Activated T-cell treated with anti-CD3 and anti-CD28 coated beads, Interleukin-2, amount 50 U/mL, for 24 hours (primary cell): ENCODE measurements around the gene PTPN6.

Experiments used
- DNase-seq: peaks from one replicate; pipeline ENCODE4 v3.0.0-alpha.2; 2020
- H3K27ac Mint-ChIP-seq: 2 replicates; pipeline ENCODE4 v1.8.0; 2020; ENCODE audit warnings: mild to moderate bottlenecking, mixed read lengths
- H3K27me3 Mint-ChIP-seq: 2 replicates; pipeline ENCODE4 v1.8.0; 2020; ENCODE audit warnings: mixed read lengths
- H3K36me3 Mint-ChIP-seq: 2 replicates; pipeline ENCODE4 v1.8.0; 2020; ENCODE audit warnings: low read depth, mixed read lengths
- H3K4me1 Mint-ChIP-seq: 2 replicates; pipeline ENCODE4 v1.8.0; 2020; ENCODE audit warnings: low read depth, mixed read lengths
- H3K4me3 Mint-ChIP-seq: 2 replicates; pipeline ENCODE4 v1.8.0; 2020; ENCODE audit warnings: mild to moderate bottlenecking, moderate library complexity, mixed read lengths
- H3K9me3 Mint-ChIP-seq: 2 replicates; pipeline ENCODE4 v1.8.0; 2020; ENCODE audit warnings: mixed read lengths

Gene PTPN6

GRCh38 chr12:6943722-6944380 is 7.3 kb upstream of the PTPN6 start, which contains the start of the genes C12orf57 and RNU7-1:
C12orf57 (plus strand) TSS chr12:6944022; CDS start chr12:6944122, 100 bp downstream.
RNU7-1 (plus strand) TSS chr12:6943816.
- H3K36me3 Mint-ChIP-seq = peaks cover 66% of the 10 kb centered on the region
- peak; percentile 87 for DNase-seq
- H3K27ac Mint-ChIP-seq = peak within 1 kb of the TSS; percentile 98
- no peaks in the 10 kb centered on the region for H3K9me3 Mint-ChIP-seq
- no peaks in the 10 kb centered on the region for H3K27me3 Mint-ChIP-seq
- peak within 1 kb of the TSS; percentile 85 for H3K4me3 Mint-ChIP-seq
- H3K4me1 Mint-ChIP-seq = peaks cover 77% of the 10 kb centered on the region

- Mint-ChIP-seq H3K36me3 (peaks cover 59% of the 10 kb centered on the region), H3K4me1 (peaks cover 77% of the 10 kb centered on the region), H3K27ac (peak overlapping the region; percentile 98), H3K27me3 (no peaks in the 10 kb centered on the region), H3K4me3 (peak overlapping the region; percentile 85), H3K9me3 (no peaks in the 10 kb centered on the region)
- DNase-seq = peak; percentile 90
Observed at GRCh38 chr12:6944381-6945186, 6.6 kb upstream of the PTPN6 start.

GRCh38 chr12:6945613-6946012 is 5.5 kb upstream of the PTPN6 start:
- Mint-ChIP-seq H3K4me1 (peaks cover 84% of the 10 kb centered on the region), H3K4me3 (peak overlapping the region; percentile 85), H3K9me3 (no peaks in the 10 kb centered on the region), H3K36me3 (peaks cover 49% of the 10 kb centered on the region), H3K27ac (peak overlapping the region; percentile 98), H3K27me3 (no peaks in the 10 kb centered on the region)
- DNase-seq = no peak

GRCh38 chr12:6946033-6946919 is 4.9 kb upstream of the PTPN6 start:
- peaks cover 48% of the 10 kb centered on the region for H3K36me3 Mint-ChIP-seq
- peaks cover 90% of the 10 kb centered on the region for H3K4me1 Mint-ChIP-seq
- H3K4me3 Mint-ChIP-seq = peak overlapping the region; percentile 85
- H3K27me3 Mint-ChIP-seq = no peaks in the 10 kb centered on the region
- peak; percentile 74 for DNase-seq
- peak overlapping the region; percentile 98 for H3K27ac Mint-ChIP-seq
- no peaks in the 10 kb centered on the region for H3K9me3 Mint-ChIP-seq

- Mint-ChIP-seq H3K4me3 (peak overlapping the region; percentile 85), H3K9me3 (no peaks in the 10 kb centered on the region), H3K27ac (peak overlapping the region; percentile 98), H3K36me3 (peaks cover 52% of the 10 kb centered on the region), H3K4me1 (peaks cover 88% of the 10 kb centered on the region), H3K27me3 (no peaks in the 10 kb centered on the region)
- no peak for DNase-seq
Observed at GRCh38 chr12:6946920-6947374, 4.2 kb upstream of the PTPN6 start.

- H3K4me3 Mint-ChIP-seq = peak overlapping the region; percentile 41
- H3K4me1 Mint-ChIP-seq = peaks cover 82% of the 10 kb centered on the region
- H3K27me3 Mint-ChIP-seq = no peaks in the 10 kb centered on the region
- peaks cover 53% of the 10 kb centered on the region for H3K36me3 Mint-ChIP-seq
- H3K27ac Mint-ChIP-seq = peak overlapping the region; percentile 98
- no peak for DNase-seq
- no peaks in the 10 kb centered on the region for H3K9me3 Mint-ChIP-seq
Observed at GRCh38 chr12:6947615-6948014, 3.5 kb upstream of the PTPN6 start.

GRCh38 chr12:6948873-6949594 is 2.1 kb upstream of the PTPN6 start:
- H3K36me3 Mint-ChIP-seq = peaks cover 63% of the 10 kb centered on the region

GRCh38 chr12:6950401-6950801 is 755 bp upstream of the PTPN6 start:
- Mint-ChIP-seq H3K36me3 (peaks cover 63% of the 10 kb centered on the region), H3K4me3 (peak overlapping the region; percentile 99), H3K4me1 (peaks cover 77% of the 10 kb centered on the region), H3K27ac (peak overlapping the region; percentile 99), H3K27me3 (no peaks in the 10 kb centered on the region), H3K9me3 (no peaks in the 10 kb centered on the region)
- no peak for DNase-seq

More at GRCh38 chr12:6948873-6949594, 2.1 kb upstream of the PTPN6 start:
- Mint-ChIP-seq H3K4me3 (peak overlapping the region; percentile 57), H3K4me1 (peaks cover 77% of the 10 kb centered on the region), H3K27me3 (no peaks in the 10 kb centered on the region), H3K27ac (peak overlapping the region; percentile 98), H3K9me3 (no peaks in the 10 kb centered on the region)
- DNase-seq = peak; percentile 63

GRCh38 chr12:6951551-6952120 is 480 bp downstream of the PTPN6 start:
- H3K27me3 Mint-ChIP-seq = no peaks in the 10 kb centered on the region
- H3K9me3 Mint-ChIP-seq = no peaks in the 10 kb centered on the region
- H3K27ac Mint-ChIP-seq = peak overlapping the region; percentile 99
- peak; percentile 67 for DNase-seq
- peaks cover 65% of the 10 kb centered on the region for H3K36me3 Mint-ChIP-seq
- peak overlapping the region; percentile 99 for H3K4me3 Mint-ChIP-seq
- H3K4me1 Mint-ChIP-seq = peaks cover 77% of the 10 kb centered on the region

GRCh38 chr12:6952121-6952862 is 1.1 kb downstream of the PTPN6 start:
- H3K27me3 Mint-ChIP-seq = no peaks in the 10 kb centered on the region
- peak overlapping the region; percentile 99 for H3K4me3 Mint-ChIP-seq
- H3K36me3 Mint-ChIP-seq = peaks cover 67% of the 10 kb centered on the region
- peak overlapping the region; percentile 99 for H3K27ac Mint-ChIP-seq
- DNase-seq = peak; percentile 69
- no peaks in the 10 kb centered on the region for H3K9me3 Mint-ChIP-seq
- peaks cover 77% of the 10 kb centered on the region for H3K4me1 Mint-ChIP-seq

- no peak for DNase-seq
- peak overlapping the region; percentile 99 for H3K27ac Mint-ChIP-seq
- H3K4me1 Mint-ChIP-seq = peaks cover 77% of the 10 kb centered on the region
- H3K4me3 Mint-ChIP-seq = peak overlapping the region; percentile 99
- peaks cover 71% of the 10 kb centered on the region for H3K36me3 Mint-ChIP-seq
- H3K9me3 Mint-ChIP-seq = no peaks in the 10 kb centered on the region
- no peaks in the 10 kb centered on the region for H3K27me3 Mint-ChIP-seq
Observed at GRCh38 chr12:6952863-6953441, 1.8 kb downstream of the PTPN6 start.

GRCh38 chr12:6953442-6954315 is 2.5 kb downstream of the PTPN6 start:
- peaks cover 77% of the 10 kb centered on the region for H3K4me1 Mint-ChIP-seq
- H3K27me3 Mint-ChIP-seq = no peaks in the 10 kb centered on the region

More at GRCh38 chr12:6953442-6954315, 2.5 kb downstream of the PTPN6 start:
- H3K27ac Mint-ChIP-seq = peak overlapping the region; percentile 99
- H3K4me3 Mint-ChIP-seq = peak overlapping the region; percentile 99
- H3K9me3 Mint-ChIP-seq = no peaks in the 10 kb centered on the region
- peak; percentile 86 for DNase-seq
- peaks cover 78% of the 10 kb centered on the region for H3K36me3 Mint-ChIP-seq
